Gastrocnemius medialis (tissue), 4 donors: ENCODE results near the gene FOCAD. TPM values are rescaled to one million over a fixed set of nuclear protein-coding genes. Genes with fewer than 3 reads are reported as not detected.

ENCODE experiments used
- ATAC-seq, 2 donors: fragments of 150-250 bp; one replicate each; pipeline ENCODE4 v1.9.1; 2016
- DNase-seq, 2 donors: peaks; one replicate each; pipeline ENCODE4 v3.0.0-alpha.2; 2019
- H3K27ac ChIP-seq, 4 donors: fragments of 200-600 bp; sonication (generic); 1 replicate in 1 of 4; 2 replicates in 3 of 4; pipeline ENCODE4 v1.5.1; 2016 to 2018; ENCODE audit warnings: mild to moderate bottlenecking in 2 of 4, moderate library complexity in 1 of 4
- H3K27me3 ChIP-seq, 3 donors: fragments of 200-600 bp; sonication (generic) in 2 of 3; 1 replicate in 1 of 3; 2 replicates in 2 of 3; pipeline versions ENCODE4 v1.5.1 to v1.6.0; 2016 to 2019; ENCODE audit warnings: mild to moderate bottlenecking in 1 of 3, moderate library complexity in 1 of 3
- H3K36me3 ChIP-seq, 2 donors: fragments of 200-600 bp; sonication (generic) in 1 of 2; one replicate each; pipeline ENCODE4 v1.5.1; 2017 to 2018
- H3K4me1 ChIP-seq, 2 donors: fragments of 200-600 bp; sonication (generic) in 1 of 2; one replicate each; pipeline ENCODE4 v1.5.1; 2016 to 2017; ENCODE audit warnings: mild to moderate bottlenecking in 2 of 2
- H3K4me3 ChIP-seq, 4 donors: fragments of 200-600 bp; sonication (generic) in 3 of 4; 1 replicate in 1 of 4; 2 replicates in 3 of 4; pipeline ENCODE4 v1.5.1; 2016 to 2019; ENCODE audit warnings: mild to moderate bottlenecking in 2 of 4
- H3K9me3 ChIP-seq, 3 donors: fragments of 200-600 bp; sonication (generic) in 2 of 3; 1 replicate in 1 of 3; 2 replicates in 2 of 3; pipeline ENCODE4 v1.5.1; 2016 to 2019
- CTCF ChIP-seq, 5 experiments: fragments of 450-650 bp in 3 of 5; fragments of 200-600 bp in 2 of 5; sonication (generic) in 2 of 5; IDR thresholded peaks in 4 of 5; conservative IDR thresholded peaks in 1 of 5; 1 replicate in 4 of 5; 2 replicates in 1 of 5; pipeline ENCODE4 v1.5.1; 2016 to 2019; ENCODE audit warnings: antibody characterized with exemption in 5 of 5, mild to moderate bottlenecking in 3 of 5, moderate library complexity in 3 of 5
- POLR2A ChIP-seq, 2 donors: fragments of 450-650 bp; IDR thresholded peaks; one replicate each; pipeline ENCODE4 v1.6.1; 2017; ENCODE audit warnings: antibody characterized with exemption in 2 of 2, mild to moderate bottlenecking in 2 of 2, moderate library complexity in 2 of 2
- in situ Hi-C, 4 donors: fragments of 200-750 bp; cut with MboI; loops; one replicate each; pipeline versions ENCODE4 v1.15.0 to v1.8.0; 2017; ENCODE audit warnings: low sequenced_read_pairs in 4 of 4
- intact Hi-C: fragments of 100-400 bp; cut with DNase I; formaldehyde crosslinking; loops from one replicate; pipeline ENCODE4 v1.15.1; 2023; ENCODE audit warnings: low total_unique reads
- total RNA-seq, 4 donors: library from RNA; depleted of rRNA; stranded (reverse); fragments of >200 nt; gene quantifications; one replicate each; pipeline versions ENCODE4 v1.1.0 to v1.2.3, GENCODE V29; 2016

FOCAD gene
- total RNA-seq, 4 donors from 2014 or later = 19.5 to 36.0 (median 28.6) TPM

GRCh38 chr9:20989923-20990341, 305.9 kb downstream of the FOCAD start:
- H3K9me3 ChIP-seq = no peaks in the 10 kb centered on the region
- H3K4me1 ChIP-seq = no peaks in the 10 kb centered on the region
- intact Hi-C loops = no loop called here
- no peak overlapping the region for H3K27ac ChIP-seq
- DNase-seq (peak in 1 of 2 donors; percentile 20), ATAC-seq (no peak)
- H3K36me3 ChIP-seq = peaks cover 0 to 23% of the 10 kb centered on the region in 2 donors
- no peak overlapping the region for H3K4me3 ChIP-seq
- H3K27me3 ChIP-seq = no peaks in the 10 kb centered on the region
- TF ChIP-seq CTCF (IDR thresholded peaks at IDR 0.05 in 4 of 5, conservative IDR thresholded peaks at IDR 0.05 in 1 of 5) (no peak), POLR2A (IDR thresholded peaks at IDR 0.05) (no peak)
- in situ Hi-C loops = no loop called here

- H3K9me3 ChIP-seq = no peaks in the 10 kb centered on the region
- TF ChIP-seq CTCF (IDR thresholded peaks at IDR 0.05 in 4 of 5, conservative IDR thresholded peaks at IDR 0.05 in 1 of 5) (no peak), POLR2A (IDR thresholded peaks at IDR 0.05) (no peak)
- DNase-seq (peak; percentile 10 to 20), ATAC-seq (peak in 1 of 2 donors; percentile 30)
- H3K27ac ChIP-seq = no peak overlapping the region
- H3K36me3 ChIP-seq = peaks cover 0 to 24% of the 10 kb centered on the region in 2 donors
- no peaks in the 10 kb centered on the region for H3K27me3 ChIP-seq
- intact Hi-C loops (no loop called here), in situ Hi-C loops (no loop called here)
- no peaks in the 10 kb centered on the region for H3K4me1 ChIP-seq
- H3K4me3 ChIP-seq = no peak overlapping the region
These were observed 306.8 kb downstream of the FOCAD start for GRCh38 chr9:20990867-20991266.

GRCh38 chr9:20994486-20994885, 310.4 kb downstream of the FOCAD start:
- H3K36me3 ChIP-seq = peaks cover 0 to 28% of the 10 kb centered on the region in 2 donors
- H3K27ac ChIP-seq = no peak overlapping the region
- H3K4me3 ChIP-seq = no peak overlapping the region
- intact Hi-C loops (no loop called here), in situ Hi-C loops (no loop called here)
- no peaks in the 10 kb centered on the region for H3K27me3 ChIP-seq
- no peak for DNase-seq
- H3K9me3 ChIP-seq = no peaks in the 10 kb centered on the region
- no peak for ATAC-seq
- no peak for TF ChIP-seq CTCF (IDR thresholded peaks at IDR 0.05 in 4 of 5, conservative IDR thresholded peaks at IDR 0.05 in 1 of 5)
- no peak for TF ChIP-seq POLR2A (IDR thresholded peaks at IDR 0.05)
- no peaks in the 10 kb centered on the region for H3K4me1 ChIP-seq

- no peak for DNase-seq
- no peaks in the 10 kb centered on the region for H3K4me1 ChIP-seq
- no peaks in the 10 kb centered on the region for H3K27me3 ChIP-seq
- ATAC-seq = no peak
- H3K27ac ChIP-seq = no peak overlapping the region
- in situ Hi-C loops = no loop called here
- peaks cover 0 to 19% of the 10 kb centered on the region in 2 donors for H3K36me3 ChIP-seq
- intact Hi-C loops = no loop called here
- H3K9me3 ChIP-seq = no peaks in the 10 kb centered on the region
- H3K4me3 ChIP-seq = no peak overlapping the region
- TF ChIP-seq POLR2A (IDR thresholded peaks at IDR 0.05) = no peak
- no peak for TF ChIP-seq CTCF (IDR thresholded peaks at IDR 0.05 in 4 of 5, conservative IDR thresholded peaks at IDR 0.05 in 1 of 5)
These were observed 311.6 kb downstream of the FOCAD start for GRCh38 chr9:20995616-20996015.

- H3K9me3 ChIP-seq = no peaks in the 10 kb centered on the region
- TF ChIP-seq CTCF (IDR thresholded peaks at IDR 0.05 in 4 of 5, conservative IDR thresholded peaks at IDR 0.05 in 1 of 5) = no peak
- TF ChIP-seq POLR2A (IDR thresholded peaks at IDR 0.05) = no peak
- no peaks in the 10 kb centered on the region for H3K4me1 ChIP-seq
- peaks cover 0 to 14% of the 10 kb centered on the region in 2 donors for H3K36me3 ChIP-seq
- in situ Hi-C loops = no loop called here
- no peak overlapping the region for H3K4me3 ChIP-seq
- no peaks in the 10 kb centered on the region for H3K27me3 ChIP-seq
- no peak overlapping the region for H3K27ac ChIP-seq
- intact Hi-C loops = no loop called here
- DNase-seq (no peak), ATAC-seq (no peak)
These were observed 312.8 kb downstream of the FOCAD start for GRCh38 chr9:20996809-20997208.
